HG03097 (cell line): Measurements from ENCODE around the gene TRIM47.

Experiments
- ATAC-seq: cut with Tn5 transposase; IDR thresholded peaks from one replicate; pipeline ENCODE4 v1.9.1; 2021; ENCODE audit not compliant: unreplicated experiment, low FRiP score

TRIM47 gene

GRCh38 chr17:75878174-75878998 lies at the start of gene TRIM47:
TRIM47 (minus strand) TSS chr17:75878581; CDS start chr17:75878548, 33 bp downstream.
- ATAC-seq, result no peak

- ATAC-seq, result no peak
These were observed 49.0 kb upstream of the TRIM47 start for GRCh38 chr17:75927286-75927922.

GRCh38 chr17:75926456-75926855 lies 48.1 kb upstream of the TRIM47 start:
- no peak for ATAC-seq

- ATAC-seq, result no peak
These were observed 47.5 kb upstream of the TRIM47 start for GRCh38 chr17:75925912-75926311.

GRCh38 chr17:75925103-75925502 lies 46.7 kb upstream of the TRIM47 start:
- ATAC-seq, result no peak

GRCh38 chr17:75922963-75923874 lies 44.8 kb upstream of the TRIM47 start:
- no peak for ATAC-seq

- no peak for ATAC-seq
These were observed 44.0 kb upstream of the TRIM47 start for GRCh38 chr17:75922173-75922961.

- no peak for ATAC-seq
These were observed 43.2 kb upstream of the TRIM47 start for GRCh38 chr17:75921596-75921995.

- no peak for ATAC-seq
These were observed 41.7 kb upstream of the TRIM47 start for GRCh38 chr17:75920045-75920560.

- ATAC-seq, result no peak
These were observed 41.2 kb upstream of the TRIM47 start for GRCh38 chr17:75919611-75920010.

GRCh38 chr17:75917917-75918445 lies 39.6 kb upstream of the TRIM47 start:
- no peak for ATAC-seq

- no peak for ATAC-seq
These were observed 38.9 kb upstream of the TRIM47 start for GRCh38 chr17:75917141-75917916.

GRCh38 chr17:75915268-75915667 lies 36.9 kb upstream of the TRIM47 start:
- no peak for ATAC-seq

- ATAC-seq, result no peak
These were observed 36.4 kb upstream of the TRIM47 start for GRCh38 chr17:75914643-75915267.

- no peak for ATAC-seq
These were observed 35.3 kb upstream of the TRIM47 start for GRCh38 chr17:75913537-75914210.

- ATAC-seq, result no peak
These were observed 32.3 kb upstream of the TRIM47 start for GRCh38 chr17:75910699-75911098.

- no peak for ATAC-seq
These were observed 31.5 kb upstream of the TRIM47 start for GRCh38 chr17:75909812-75910274.
